Transverse colon (tissue), 4 donors: ENCODE results near the gene OXSR1.

Experiments
- EP300 ChIP-seq: sonication (generic); formaldehyde crosslinking; IDR thresholded peaks from one replicate; pipeline ENCODE4 v1.6.1; 2017; ENCODE audit warnings: antibody characterized with exemption, low read depth
- POLR2A ChIP-seq: fragments of 450-650 bp; IDR thresholded peaks from one replicate; pipeline ENCODE4 v1.6.1; 2016; ENCODE audit warnings: antibody characterized with exemption, mild to moderate bottlenecking, moderate library complexity
- POLR2AphosphoS5 ChIP-seq, 3 donors: sonication (generic); formaldehyde crosslinking; IDR thresholded peaks; one replicate each; pipeline ENCODE4 v1.6.1; 2016; ENCODE audit warnings: antibody characterized with exemption in 3 of 3
- TF ChIP-seq, protein P1 (sequence below), 5 experiments: fragments of 200-600 bp in 3 of 5; fragments of 450-650 bp in 2 of 5; sonication (generic) in 3 of 5; IDR thresholded peaks; 1 replicate in 2 of 5; 2 replicates in 3 of 5; pipeline ENCODE4 v1.5.1; 2016 to 2017; ENCODE audit warnings: antibody characterized with exemption in 5 of 5, inconsistent platforms in 3 of 5, mild to moderate bottlenecking in 2 of 5, moderate library complexity in 1 of 5

DNA sequence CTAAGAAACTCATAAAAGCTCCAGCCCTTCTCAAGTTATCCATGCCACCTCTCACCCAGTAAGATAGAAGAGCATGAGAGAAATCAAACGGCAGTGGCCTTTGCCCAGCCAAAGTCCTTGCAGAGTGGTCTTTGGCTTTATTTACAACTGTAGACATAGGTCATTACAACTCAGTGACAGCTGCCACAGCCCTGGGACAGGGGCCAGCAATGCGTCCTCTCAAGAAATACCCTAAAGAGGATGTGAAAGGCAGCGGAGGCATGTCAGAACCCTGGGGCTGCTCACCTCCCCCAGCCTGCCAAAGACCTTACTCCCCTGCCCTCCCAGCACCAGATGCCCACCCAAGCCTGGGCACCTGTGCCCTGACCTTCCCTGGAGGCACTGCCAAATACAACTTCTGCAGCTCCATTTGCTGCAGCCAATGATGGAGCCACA is 34.7 kb upstream of the OXSR1 start:
- TF ChIP-seq EP300 (no peak), POLR2AphosphoS5 (IDR thresholded peaks at IDR 0.05) (peak in 2 of 3 donors; percentile 30 to 51), POLR2A (no peak)
- TF ChIP-seq, protein P1, sequence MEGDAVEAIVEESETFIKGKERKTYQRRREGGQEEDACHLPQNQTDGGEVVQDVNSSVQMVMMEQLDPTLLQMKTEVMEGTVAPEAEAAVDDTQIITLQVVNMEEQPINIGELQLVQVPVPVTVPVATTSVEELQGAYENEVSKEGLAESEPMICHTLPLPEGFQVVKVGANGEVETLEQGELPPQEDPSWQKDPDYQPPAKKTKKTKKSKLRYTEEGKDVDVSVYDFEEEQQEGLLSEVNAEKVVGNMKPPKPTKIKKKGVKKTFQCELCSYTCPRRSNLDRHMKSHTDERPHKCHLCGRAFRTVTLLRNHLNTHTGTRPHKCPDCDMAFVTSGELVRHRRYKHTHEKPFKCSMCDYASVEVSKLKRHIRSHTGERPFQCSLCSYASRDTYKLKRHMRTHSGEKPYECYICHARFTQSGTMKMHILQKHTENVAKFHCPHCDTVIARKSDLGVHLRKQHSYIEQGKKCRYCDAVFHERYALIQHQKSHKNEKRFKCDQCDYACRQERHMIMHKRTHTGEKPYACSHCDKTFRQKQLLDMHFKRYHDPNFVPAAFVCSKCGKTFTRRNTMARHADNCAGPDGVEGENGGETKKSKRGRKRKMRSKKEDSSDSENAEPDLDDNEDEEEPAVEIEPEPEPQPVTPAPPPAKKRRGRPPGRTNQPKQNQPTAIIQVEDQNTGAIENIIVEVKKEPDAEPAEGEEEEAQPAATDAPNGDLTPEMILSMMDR (IDR thresholded peaks at IDR 0.05): no peak
